Ascending aorta (tissue), 2 donors: ENCODE data around the gene SLC25A39. TPM values are rescaled to one million over a fixed set of nuclear protein-coding genes. Genes with fewer than 3 reads are reported as not detected.
A peak's percentile ranks its signal among the peaks of the same experiment; 100 is the strongest.
"Not testable (repeated sequence)": the region's sequence is repeated elsewhere in the genome, so short reads cannot be mapped to it uniquely, and the experiment has no call there.

Experiments
- DNase-seq, 2 donors: peaks; one replicate each; pipeline ENCODE4 v3.0.0-alpha.2; 2019; ENCODE audit warnings: low spot score in 2 of 2
- H3K27ac ChIP-seq, 2 donors: fragments of 200-600 bp; sonication (generic); one replicate each; pipeline ENCODE4 v1.5.1; 2016 to 2017; ENCODE audit warnings: mild to moderate bottlenecking in 1 of 2
- H3K27me3 ChIP-seq: fragments of 200-600 bp; sonication (generic); one replicate; pipeline ENCODE4 v1.5.1; 2017
- H3K36me3 ChIP-seq, 2 donors: fragments of 200-600 bp; sonication (generic); one replicate each; pipeline ENCODE4 v1.5.1; 2016
- H3K4me1 ChIP-seq, 2 donors: fragments of 200-600 bp; sonication (generic); one replicate each; pipeline ENCODE4 v1.5.1; 2016 to 2017; ENCODE audit warnings: mild to moderate bottlenecking in 1 of 2
- H3K4me3 ChIP-seq, 2 donors: fragments of 200-600 bp; sonication (generic); one replicate each; pipeline ENCODE4 v1.5.1; 2016 to 2017; ENCODE audit warnings: mild to moderate bottlenecking in 1 of 2
- H3K9me3 ChIP-seq, 2 donors: fragments of 200-600 bp; sonication (generic); one replicate each; pipeline ENCODE4 v1.5.1; 2016
- CTCF ChIP-seq, 3 experiments: fragments of 200-600 bp in 2 of 3; fragments of 450-650 bp in 1 of 3; sonication (generic) in 2 of 3; IDR thresholded peaks; one replicate each; pipeline ENCODE4 v1.5.1; 2016 to 2019; ENCODE audit warnings: antibody characterized with exemption in 3 of 3, mild to moderate bottlenecking in 1 of 3, moderate library complexity in 1 of 3
- intact Hi-C: fragments of 100-400 bp; cut with DNase I; formaldehyde crosslinking; loops from one replicate; pipeline ENCODE4 v1.15.1; 2023
- total RNA-seq: library from RNA; depleted of rRNA; stranded (reverse); fragments of >200 nt; gene quantifications from one replicate; pipeline ENCODE4 v1.1.0, GENCODE V29; 2016

The SLC25A39 gene
- total RNA-seq, 1 donor from 2014 or later = 182 TPM

DNA sequence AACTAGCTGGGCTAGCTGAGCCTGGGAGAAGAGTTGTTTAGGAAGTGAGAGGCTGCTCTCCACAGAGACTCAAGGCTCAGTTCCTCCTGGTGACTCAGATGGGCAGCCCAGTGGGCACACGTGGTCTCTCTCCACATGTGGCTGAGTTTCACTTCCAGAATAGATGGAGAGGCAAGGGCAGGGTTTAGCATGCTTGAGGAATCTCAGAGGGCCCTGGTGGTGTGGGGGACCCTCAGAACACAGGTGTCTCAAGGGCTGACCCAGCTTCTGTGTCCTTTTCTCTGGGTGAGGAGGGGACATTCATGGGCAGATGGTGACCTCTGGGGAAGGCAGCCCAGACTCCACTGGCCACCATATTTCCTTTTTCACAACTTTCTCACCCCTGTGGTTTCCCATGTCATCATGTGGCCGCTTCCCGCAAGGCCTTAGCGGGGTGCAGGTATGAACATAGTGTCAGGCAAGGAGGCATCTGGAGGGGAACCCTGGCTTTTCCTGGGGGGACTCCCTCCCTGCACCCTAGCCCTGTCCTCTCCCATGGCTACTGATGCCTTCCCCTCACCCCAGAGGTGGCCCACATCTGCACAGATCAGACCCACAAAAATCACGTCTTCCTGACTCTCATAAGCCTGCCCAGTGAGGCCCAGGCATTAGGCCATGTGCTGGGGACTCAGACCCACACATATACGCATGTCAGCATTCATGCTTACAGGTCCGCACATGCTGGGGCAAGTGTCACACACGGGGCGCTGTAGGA lies 23.8 kb upstream of the SLC25A39 start:
- Histone ChIP-seq H3K27ac (no peak overlapping the region), H3K4me3 (no peak overlapping the region), H3K9me3 (no peaks in the 10 kb centered on the region), H3K27me3 (no peaks in the 10 kb centered on the region), H3K4me1 (peaks cover 6 to 10% of the 10 kb centered on the region in 2 donors), H3K36me3 (peaks cover 29 to 37% of the 10 kb centered on the region in 2 donors)
- no peak for TF ChIP-seq CTCF (IDR thresholded peaks at IDR 0.05)
- intact Hi-C loops = no loop called here
- no peak for DNase-seq

GRCh38 chr17:44347206-44348055 lies 22.8 kb upstream of the SLC25A39 start:
- H3K36me3 ChIP-seq = peaks cover 26 to 32% of the 10 kb centered on the region in 2 donors
- H3K9me3 ChIP-seq, H3K4me1 ChIP-seq, DNase-seq, H3K27ac ChIP-seq, H3K4me3 ChIP-seq, intact Hi-C loops, H3K27me3 ChIP-seq: not testable (repeated sequence)

- Histone ChIP-seq H3K36me3 (peaks cover 18 to 20% of the 10 kb centered on the region in 2 donors), H3K9me3 (no peaks in the 10 kb centered on the region), H3K27ac (peak overlapping the region in 1 of 2 donors; percentile 79), H3K27me3 (no peaks in the 10 kb centered on the region), H3K4me1 (peaks cover 6 to 10% of the 10 kb centered on the region in 2 donors), H3K4me3 (peak overlapping the region; percentile 79 to 89)
- intact Hi-C loops = no loop called here
- TF ChIP-seq CTCF (IDR thresholded peaks at IDR 0.05) = no peak
- no peak for DNase-seq
These were observed 21.6 kb upstream of the SLC25A39 start for GRCh38 chr17:44346064-44346844.

DNA sequence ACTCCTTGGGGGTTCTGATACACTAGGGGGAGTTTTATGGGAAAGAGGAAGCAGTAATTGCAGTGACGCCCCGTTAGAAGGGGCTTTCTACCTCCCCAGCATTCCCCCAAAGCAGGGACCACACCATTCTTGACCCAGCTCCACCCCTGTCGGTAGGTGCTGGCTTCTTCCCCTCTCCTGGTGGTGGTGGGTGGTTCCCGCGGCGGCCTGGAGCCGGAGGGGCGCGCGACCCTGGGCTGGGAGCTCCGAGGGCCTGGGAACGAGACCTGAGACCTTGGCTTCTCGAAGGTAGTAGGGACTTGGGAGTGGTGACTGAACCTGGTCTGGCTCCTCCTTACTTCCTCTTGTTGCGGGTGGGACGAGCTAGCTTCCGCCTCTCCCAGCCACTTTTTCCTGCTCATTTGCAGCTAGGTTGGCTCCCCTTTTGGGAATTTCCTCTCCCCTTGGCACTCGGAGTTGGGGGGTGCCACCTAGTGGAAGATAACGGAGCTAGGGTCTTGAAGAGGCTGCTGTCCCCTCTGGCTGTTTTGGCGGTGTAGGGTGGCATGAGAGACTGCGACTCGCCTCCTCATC lies 20.9 kb upstream of the SLC25A39 start:
- intact Hi-C loops = loop anchor here (2.0 kb wide), 1 partner anchor 21 kb away; the partner anchor contains the start of gene SLC25A39
- no peak for DNase-seq
- H3K36me3 ChIP-seq = peaks cover 12 to 13% of the 10 kb centered on the region in 2 donors
- peak overlapping the region; percentile 79 to 89 for H3K4me3 ChIP-seq
- no peaks in the 10 kb centered on the region for H3K27me3 ChIP-seq
- peak in 2 of 3 experiments; percentile 21 to 40 for TF ChIP-seq CTCF (IDR thresholded peaks at IDR 0.05)
- peak overlapping the region; percentile 77 to 79 for H3K27ac ChIP-seq
- peaks cover 6 to 10% of the 10 kb centered on the region in 2 donors for H3K4me1 ChIP-seq
- H3K9me3 ChIP-seq = no peaks in the 10 kb centered on the region

GRCh38 chr17:44344939-44345453 lies 20.4 kb upstream of the SLC25A39 start, which contains the start of gene GRN:
TSS of gene GRN (plus strand) at chr17:44345302. CDS start at chr17:44349165, 3,863 bp downstream.
- peaks cover 7 to 8% of the 10 kb centered on the region in 2 donors for H3K36me3 ChIP-seq
- H3K4me3 ChIP-seq = peak within 1 kb of the TSS; percentile 79 to 89
- DNase-seq = peak; percentile 89 to 98
- no peaks in the 10 kb centered on the region for H3K27me3 ChIP-seq
- intact Hi-C loops = loop anchor here (2.0 kb wide), 1 partner anchor 20 kb away; the partner anchor contains the start of gene SLC25A39
- H3K9me3 ChIP-seq = no peaks in the 10 kb centered on the region
- peak within 1 kb of the TSS; percentile 77 to 79 for H3K27ac ChIP-seq
- no peak for TF ChIP-seq CTCF (IDR thresholded peaks at IDR 0.05)
- peaks cover 6 to 10% of the 10 kb centered on the region in 2 donors for H3K4me1 ChIP-seq
